Heart left ventricle (tissue), 13 donors: ENCODE results near the gene UGGT1.

Source experiments
- CTCF ChIP-seq, 12 donors: fragments of 200-600 bp; sonication (generic) in 4 of 12; IDR thresholded peaks; one replicate each; pipeline versions ENCODE4 v1.5.0 to v1.8.0; 2018 to 2022; ENCODE audit warnings: antibody characterized with exemption in 12 of 12, mild to moderate bottlenecking in 5 of 12
- POLR2A ChIP-seq, 2 donors: fragments of 450-650 bp; IDR thresholded peaks; one replicate each; pipeline ENCODE4 v1.6.1; 2017; ENCODE audit warnings: antibody characterized with exemption in 2 of 2, mild to moderate bottlenecking in 2 of 2, moderate library complexity in 2 of 2
- donor health status: ischemic (EF 13 %, LVEDD 7.1; RV severe dilation, severe dysfunction).
- donor health status: DM: no; HTN: yes; CAD: no.
- donor health status: DM: no; HTN: no; CAD: no.
- donor health status: ischemic (EF 25% LVEDD 6.9; RV normal size, moderate dysfunction).
- donor health status: ischemic (EF 25% LVEDD 5.7; RV mildly dilated, moderate dysfunction).
- donor health status: ischemic (EF 35%, LVEDD 5.7; RV mildly dilated, moderate dysfunction).
- donor health status: nonischemic (EF 11% LVEDD 7.7; RV severe dilation, severe dysfunction).
- donor health status: DM: yes; HTN: yes; CAD: no.
- donor health status: PGD.
- donor health status: ischemic (EF 29% LVEDD 5.4; RV normal size, mild dysfunction).
- donor health status: nonischemic (EF 23%, LVEDD 6.1; RV moderate dilation, normal function).

GRCh38 chr2:128196471-128196931 lies 105.5 kb downstream of the UGGT1 start:
- no peak for TF ChIP-seq CTCF (IDR thresholded peaks at IDR 0.05)
- TF ChIP-seq POLR2A (IDR thresholded peaks at IDR 0.05) = no peak
